Loucy (cell line): Measurements from ENCODE around the gene IFNLR1.

Experiments
- CTCF ChIP-seq: fragments of 200-600 bp; sonication (generic); conservative IDR thresholded peaks from 2 replicates; pipeline ENCODE4 v1.5.1; 2014; ENCODE audit warnings: mild to moderate bottlenecking, antibody characterized with exemption, low read length
- EZH2phosphoT487 ChIP-seq: fragments of 200-600 bp; IDR thresholded peaks from 2 replicates; pipeline ENCODE4 v1.6.1; 2018; ENCODE audit warnings: antibody characterized with exemption, mild to moderate bottlenecking, moderate library complexity, borderline replicate concordance

GRCh38 chr1:24178407-24178806 lies 8.7 kb downstream of the IFNLR1 start:
- TF ChIP-seq CTCF (no peak), EZH2phosphoT487 (no peak)
